Parathyroid adenoma (tissue), 2 donors: ENCODE data around the gene PEX5L.
A peak's percentile ranks its signal among the peaks of the same experiment; 100 is the strongest.

Experiments
- H2AFZ ChIP-seq: fragments of 300-600 bp; sonication (generic); one replicate; pipeline ENCODE4 v1.7.0; 2017; ENCODE audit warnings: antibody characterized with exemption, mild to moderate bottlenecking
- H3K27ac ChIP-seq: fragments of 300-600 bp; sonication (generic); one replicate; pipeline ENCODE4 v1.7.0; 2017
- H3K27me3 ChIP-seq: fragments of 300-600 bp; sonication (generic); one replicate; pipeline ENCODE4 v1.7.0; 2017; ENCODE audit warnings: low read length; ENCODE audit not compliant: control insufficient read depth, insufficient read depth
- H3K36me3 ChIP-seq: fragments of 300-600 bp; sonication (generic); one replicate; pipeline ENCODE4 v1.7.0; 2017; ENCODE audit warnings: low read length; ENCODE audit not compliant: control insufficient read depth, insufficient read depth
- H3K4me1 ChIP-seq: fragments of 300-600 bp; sonication (generic); one replicate; pipeline ENCODE4 v1.7.0; 2017; ENCODE audit warnings: control low read depth
- H3K4me2 ChIP-seq: fragments of 300-600 bp; sonication (generic); one replicate; pipeline ENCODE4 v1.7.0; 2017; ENCODE audit warnings: low read length
- H3K4me3 ChIP-seq: fragments of 300-600 bp; sonication (generic); one replicate; pipeline ENCODE4 v1.7.0; 2017; ENCODE audit warnings: low read depth, low read length
- H3K79me2 ChIP-seq: fragments of 300-600 bp; sonication (generic); one replicate; pipeline ENCODE4 v1.7.0; 2017; ENCODE audit warnings: control low read depth
- H3K9ac ChIP-seq: fragments of 300-600 bp; sonication (generic); one replicate; pipeline ENCODE4 v1.7.0; 2017; ENCODE audit warnings: mild to moderate bottlenecking
- H3K9me3 ChIP-seq: fragments of 300-600 bp; sonication (generic); one replicate; pipeline ENCODE4 v1.7.0; 2017; ENCODE audit warnings: low read length; ENCODE audit not compliant: control insufficient read depth
- CTCF ChIP-seq: fragments of 300-600 bp; sonication (generic); IDR thresholded peaks from one replicate; pipeline ENCODE4 v1.7.0; 2017; ENCODE audit warnings: antibody characterized with exemption, mild to moderate bottlenecking
- donor health status: primary hyperparathyroidism.

PEX5L gene

GRCh38 chr3:180049391-180049790, 12.7 kb upstream of the PEX5L start:
- Histone ChIP-seq H3K36me3 (no peaks in the 10 kb centered on the region), H3K9ac (no peak overlapping the region), H2AFZ (no peak overlapping the region), H3K4me3 (no peak overlapping the region), H3K27ac (no peak overlapping the region), H3K27me3 (no peaks in the 10 kb centered on the region), H3K4me1 (peaks cover 6% of the 10 kb centered on the region), H3K79me2 (no peaks in the 10 kb centered on the region), H3K4me2 (no peak overlapping the region), H3K9me3 (no peaks in the 10 kb centered on the region)
- TF ChIP-seq CTCF, result no peak

GRCh38 chr3:180048840-180049239, 12.1 kb upstream of the PEX5L start:
- H3K4me3 ChIP-seq, result no peak overlapping the region
- no peaks in the 10 kb centered on the region for H3K9me3 ChIP-seq
- H3K4me1 ChIP-seq, result peaks cover 6% of the 10 kb centered on the region
- H2AFZ ChIP-seq, result no peak overlapping the region
- H3K79me2 ChIP-seq, result no peaks in the 10 kb centered on the region
- H3K27ac ChIP-seq, result no peak overlapping the region
- H3K9ac ChIP-seq, result no peak overlapping the region
- no peak overlapping the region for H3K4me2 ChIP-seq
- no peaks in the 10 kb centered on the region for H3K27me3 ChIP-seq
- no peaks in the 10 kb centered on the region for H3K36me3 ChIP-seq
- no peak for TF ChIP-seq CTCF

GRCh38 chr3:180048103-180048502, 11.4 kb upstream of the PEX5L start:
- Histone ChIP-seq H3K4me2 (no peak overlapping the region), H3K27me3 (no peaks in the 10 kb centered on the region), H3K4me3 (no peak overlapping the region), H3K79me2 (no peaks in the 10 kb centered on the region), H3K4me1 (peaks cover 6% of the 10 kb centered on the region), H3K36me3 (no peaks in the 10 kb centered on the region), H2AFZ (no peak overlapping the region), H3K27ac (no peak overlapping the region), H3K9me3 (no peaks in the 10 kb centered on the region), H3K9ac (no peak overlapping the region)
- TF ChIP-seq CTCF, result no peak

- Histone ChIP-seq H3K4me1 (peaks cover 9% of the 10 kb centered on the region), H3K4me3 (no peak overlapping the region), H3K9ac (no peak overlapping the region), H3K27ac (peak overlapping the region; percentile 43), H3K36me3 (no peaks in the 10 kb centered on the region), H3K79me2 (peaks cover 2% of the 10 kb centered on the region), H3K27me3 (no peaks in the 10 kb centered on the region), H3K9me3 (no peaks in the 10 kb centered on the region), H3K4me2 (no peak overlapping the region), H2AFZ (peak overlapping the region; percentile 79)
- TF ChIP-seq CTCF, result no peak
These were observed 4.2 kb upstream of the PEX5L start for GRCh38 chr3:180040966-180041365.

GRCh38 chr3:180036092-180036670, 556 bp downstream of the PEX5L start:
- H2AFZ ChIP-seq, result peak overlapping the region; percentile 52
- no peaks in the 10 kb centered on the region for H3K27me3 ChIP-seq
- no peaks in the 10 kb centered on the region for H3K36me3 ChIP-seq
- no peak for TF ChIP-seq CTCF
- peak overlapping the region; percentile 79 for H3K9ac ChIP-seq
- H3K4me2 ChIP-seq, result peak overlapping the region; percentile 9
- peak overlapping the region; percentile 95 for H3K27ac ChIP-seq
- H3K79me2 ChIP-seq, result peaks cover 19% of the 10 kb centered on the region
- H3K4me1 ChIP-seq, result peaks cover 8% of the 10 kb centered on the region
- H3K9me3 ChIP-seq, result no peaks in the 10 kb centered on the region
- H3K4me3 ChIP-seq, result peak overlapping the region; percentile 39
